Endodermal cell (in vitro differentiated cells): ENCODE data around the gene RASA2. TPM values are rescaled to one million over a fixed set of nuclear protein-coding genes. Genes with fewer than 3 reads are reported as not detected.

ENCODE experiments used
- DNase-seq: peaks from one replicate; pipeline ENCODE4 v3.0.0-alpha.2; 2017
- H3K27ac ChIP-seq: 2 replicates; pipeline ENCODE4 v1.5.1; 2013; ENCODE audit warnings: mild to moderate bottlenecking, low read depth, low read length, moderate library complexity
- H3K27me3 ChIP-seq: 2 replicates; pipeline ENCODE4 v1.6.1; 2013; ENCODE audit warnings: mild to moderate bottlenecking, low read length, moderate library complexity; ENCODE audit not compliant: insufficient read depth, control insufficient read depth, poor library complexity, severe bottlenecking
- H3K36me3 ChIP-seq: 2 replicates; pipeline ENCODE4 v1.7.0; 2013; ENCODE audit warnings: mild to moderate bottlenecking, low read length, moderate library complexity; ENCODE audit not compliant: control insufficient read depth, insufficient read depth
- H3K4me1 ChIP-seq: one replicate; pipeline ENCODE4 v1.7.0; 2013; ENCODE audit warnings: low read length; ENCODE audit not compliant: control insufficient read depth, insufficient read depth
- H3K4me3 ChIP-seq: 2 replicates; pipeline ENCODE4 v1.5.1; 2013; ENCODE audit warnings: mild to moderate bottlenecking, low read length, moderate library complexity
- H3K9ac ChIP-seq: 2 replicates; pipeline ENCODE4 v1.6.1; 2013; ENCODE audit warnings: mild to moderate bottlenecking, low read length, moderate library complexity; ENCODE audit not compliant: poor library complexity, severe bottlenecking; ENCODE audit errors: extremely low read depth
- H3K9me3 ChIP-seq: 2 replicates; pipeline ENCODE4 v1.6.1; 2013; ENCODE audit warnings: mild to moderate bottlenecking, low read length, moderate library complexity; ENCODE audit not compliant: control insufficient read depth
- H3K27ac Mint-ChIP-seq: 2 replicates; pipeline ENCODE4 v1.8.0; 2020; ENCODE audit warnings: mixed read lengths
- H3K27me3 Mint-ChIP-seq: 2 replicates; pipeline ENCODE4 v1.8.0; 2021; ENCODE audit warnings: mild to moderate bottlenecking, mixed read lengths; ENCODE audit not compliant: insufficient read depth
- H3K36me3 Mint-ChIP-seq: 2 replicates; pipeline ENCODE4 v1.8.0; 2020; ENCODE audit warnings: low read depth, mixed read lengths
- H3K4me1 Mint-ChIP-seq: 2 replicates; pipeline ENCODE4 v1.8.0; 2020; ENCODE audit warnings: mixed read lengths
- H3K4me3 Mint-ChIP-seq: 2 replicates; pipeline ENCODE4 v1.8.0; 2020; ENCODE audit warnings: mild to moderate bottlenecking, moderate library complexity, mixed read lengths
- H3K9me3 Mint-ChIP-seq: 2 replicates; pipeline ENCODE4 v1.8.0; 2020; ENCODE audit warnings: mild to moderate bottlenecking, mixed read lengths
- WGBS, 2 experiments: methylation state at CpG; one replicate each; pipeline versions ENCODE4 v1.1.5 to v1.1.7; 2013; ENCODE audit warnings: missing lambda C conversion rate in 2 of 2, mixed read lengths in 1 of 2; ENCODE audit not compliant: insufficient coverage in 1 of 2, insufficient read length in 1 of 2; 5-methylcytosine and 5-hydroxymethylcytosine counted together
- total RNA-seq, 2 donors: library from RNA; stranded (reverse); fragmentation: NEBNext Ultra II Directional in 1 of 2; extraction: Animal tissue kit (Norgen Biotek cat#: 25700) in 1 of 2; gene quantifications; 2 replicates in 1 of 2; 3 replicates in 1 of 2; pipeline ENCODE4 v1.2.1, GENCODE V29; 2021
- TF ChIP-seq, protein P1 (sequence below): fragments of 200-600 bp; sonication (generic); conservative IDR thresholded peaks from 2 replicates; pipeline ENCODE4 v1.5.0; 2021; ENCODE audit warnings: antibody characterized with exemption, mild to moderate bottlenecking

The RASA2 gene
- total RNA-seq, 2 donors from 2014 or later: 20.5 to 25.0 TPM

DNA sequence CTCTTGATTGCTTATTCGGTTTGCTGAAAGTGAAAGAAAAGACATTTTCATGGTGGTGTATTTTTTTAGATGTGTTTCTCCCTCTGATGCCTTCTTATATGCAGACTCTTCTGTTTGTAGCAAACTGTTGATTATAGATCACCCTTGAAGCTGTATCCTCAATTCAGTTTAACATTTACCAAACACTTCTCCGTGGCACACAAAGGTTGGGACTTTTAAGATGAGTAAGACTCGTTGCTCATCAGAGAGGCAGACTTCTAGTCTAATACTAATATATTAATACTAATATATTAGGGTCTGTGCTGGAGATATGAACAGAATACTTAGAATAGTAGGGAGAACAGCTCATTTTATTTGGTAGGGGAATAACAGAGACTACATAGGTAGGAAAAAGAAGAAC, 32.8 kb downstream of the RASA2 start:
- TF ChIP-seq, protein P1, sequence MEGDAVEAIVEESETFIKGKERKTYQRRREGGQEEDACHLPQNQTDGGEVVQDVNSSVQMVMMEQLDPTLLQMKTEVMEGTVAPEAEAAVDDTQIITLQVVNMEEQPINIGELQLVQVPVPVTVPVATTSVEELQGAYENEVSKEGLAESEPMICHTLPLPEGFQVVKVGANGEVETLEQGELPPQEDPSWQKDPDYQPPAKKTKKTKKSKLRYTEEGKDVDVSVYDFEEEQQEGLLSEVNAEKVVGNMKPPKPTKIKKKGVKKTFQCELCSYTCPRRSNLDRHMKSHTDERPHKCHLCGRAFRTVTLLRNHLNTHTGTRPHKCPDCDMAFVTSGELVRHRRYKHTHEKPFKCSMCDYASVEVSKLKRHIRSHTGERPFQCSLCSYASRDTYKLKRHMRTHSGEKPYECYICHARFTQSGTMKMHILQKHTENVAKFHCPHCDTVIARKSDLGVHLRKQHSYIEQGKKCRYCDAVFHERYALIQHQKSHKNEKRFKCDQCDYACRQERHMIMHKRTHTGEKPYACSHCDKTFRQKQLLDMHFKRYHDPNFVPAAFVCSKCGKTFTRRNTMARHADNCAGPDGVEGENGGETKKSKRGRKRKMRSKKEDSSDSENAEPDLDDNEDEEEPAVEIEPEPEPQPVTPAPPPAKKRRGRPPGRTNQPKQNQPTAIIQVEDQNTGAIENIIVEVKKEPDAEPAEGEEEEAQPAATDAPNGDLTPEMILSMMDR: no peak
- peaks cover 46% of the 10 kb centered on the region for H3K36me3 Mint-ChIP-seq
- Histone ChIP-seq H3K27ac (no peak overlapping the region), H3K9me3 (no peaks in the 10 kb centered on the region), H3K9ac (no peak overlapping the region), H3K36me3 (peaks cover 57% of the 10 kb centered on the region), H3K4me1 (no peaks in the 10 kb centered on the region), H3K27me3 (no peaks in the 10 kb centered on the region), H3K4me3 (no peak overlapping the region)
- DNase-seq: no peak
- no peaks in the 10 kb centered on the region for H3K27me3 Mint-ChIP-seq
- WGBS, 2 experiments: 96% methylated on average over 2 of the region's 3 CpGs; no CpG with 5 or more reads in 1 of the 2 experiments
- H3K4me1 Mint-ChIP-seq: peaks cover 6% of the 10 kb centered on the region
- H3K27ac Mint-ChIP-seq: no peak overlapping the region
- peaks cover 2% of the 10 kb centered on the region for H3K9me3 Mint-ChIP-seq
- no peak overlapping the region for H3K4me3 Mint-ChIP-seq

DNA sequence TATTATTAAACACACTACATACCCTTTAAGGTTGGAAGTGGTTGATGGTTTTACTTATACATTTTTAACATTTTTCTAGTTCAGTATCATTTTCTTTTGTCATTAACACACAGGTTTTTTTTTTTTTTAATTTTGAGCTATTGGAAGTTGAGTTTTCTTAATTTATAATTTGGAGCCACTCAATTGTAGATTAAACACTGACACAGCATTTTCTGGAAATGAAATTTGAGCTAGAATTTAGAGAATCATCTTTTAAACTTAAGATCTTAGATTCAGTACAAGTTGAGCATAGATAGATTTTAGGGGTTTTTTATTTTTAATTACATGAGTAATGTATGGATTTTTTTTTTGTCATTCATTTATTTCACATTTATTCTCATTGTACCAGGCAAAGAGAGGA, 35.0 kb downstream of the RASA2 start:
- no peak for DNase-seq
- no peak overlapping the region for H3K9ac ChIP-seq
- H3K4me3 ChIP-seq: no peak overlapping the region
- no peaks in the 10 kb centered on the region for H3K27me3 ChIP-seq
- Mint-ChIP-seq H3K4me3 (no peak overlapping the region), H3K9me3 (no peaks in the 10 kb centered on the region), H3K27me3 (no peaks in the 10 kb centered on the region), H3K36me3 (peaks cover 37% of the 10 kb centered on the region), H3K4me1 (peaks cover 6% of the 10 kb centered on the region), H3K27ac (no peak overlapping the region)
- peaks cover 50% of the 10 kb centered on the region for H3K36me3 ChIP-seq
- no peak overlapping the region for H3K27ac ChIP-seq
- H3K4me1 ChIP-seq: no peaks in the 10 kb centered on the region
- TF ChIP-seq, protein P1: no peak
- H3K9me3 ChIP-seq: no peaks in the 10 kb centered on the region

DNA sequence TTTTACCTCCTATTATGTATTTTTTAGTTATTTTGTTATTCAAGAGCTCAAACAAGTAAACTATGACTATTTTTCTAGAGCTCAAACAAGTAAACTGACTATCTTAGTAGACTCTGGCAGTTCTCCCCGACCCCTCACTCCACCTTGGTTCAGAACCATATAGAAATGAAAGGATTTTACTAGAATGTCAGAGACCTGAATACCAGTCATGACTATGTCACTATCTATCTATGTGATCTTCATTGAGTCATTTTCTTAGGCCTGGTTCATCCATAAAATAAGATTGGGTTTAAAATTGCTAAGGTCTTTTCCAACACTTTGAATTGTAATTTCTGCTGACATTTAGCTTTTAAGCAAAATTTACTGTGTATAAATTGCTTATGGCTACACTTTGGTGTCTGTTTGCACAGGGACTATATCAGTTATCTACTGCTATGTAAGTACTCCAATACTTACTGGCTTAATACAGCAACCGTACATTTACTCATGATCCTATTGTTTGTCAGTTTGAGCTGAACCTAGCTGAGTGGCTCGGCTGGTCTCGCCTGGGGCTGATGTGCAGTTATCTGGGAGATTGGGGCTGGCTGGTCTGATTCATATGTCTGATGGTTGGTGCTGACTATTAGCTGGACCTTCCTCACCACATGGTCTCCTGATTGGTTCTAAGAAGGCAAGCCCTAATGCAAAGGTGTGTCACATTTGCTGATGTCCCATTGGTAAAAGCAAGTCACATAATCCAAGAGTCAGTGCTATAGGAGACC, 37.0 kb downstream of the RASA2 start:
- DNase-seq: no peak
- Histone ChIP-seq H3K9me3 (no peaks in the 10 kb centered on the region), H3K36me3 (peaks cover 34% of the 10 kb centered on the region), H3K27me3 (no peaks in the 10 kb centered on the region), H3K4me3 (no peak overlapping the region), H3K4me1 (no peaks in the 10 kb centered on the region), H3K9ac (no peak overlapping the region), H3K27ac (no peak overlapping the region)
- peaks cover 6% of the 10 kb centered on the region for H3K4me1 Mint-ChIP-seq
- no peaks in the 10 kb centered on the region for H3K27me3 Mint-ChIP-seq
- no peak overlapping the region for H3K4me3 Mint-ChIP-seq
- TF ChIP-seq, protein P1: no peak
- WGBS, 2 experiments: 93 to 96% methylated on average over 2 to 4 of the region's 4 CpGs
- peaks cover 23% of the 10 kb centered on the region for H3K36me3 Mint-ChIP-seq
- no peaks in the 10 kb centered on the region for H3K9me3 Mint-ChIP-seq
- H3K27ac Mint-ChIP-seq: no peak overlapping the region
